Left ventricle myocardium inferior (tissue), 1 donor: ENCODE results near the gene SERPINA3. TPM values are rescaled to one million over a fixed set of nuclear protein-coding genes. Genes with fewer than 3 reads are reported as not detected.

Experiments
- DNase-seq: peaks from one replicate; pipeline ENCODE4 v3.0.0-alpha.2; 2020
- H3K27ac ChIP-seq: fragments of 200-600 bp; replicated peaks from 2 replicates; pipeline ENCODE4 v1.8.0; 2021
- H3K27me3 ChIP-seq: fragments of 200-600 bp; 2 replicates; pipeline ENCODE4 v1.8.0; 2021; ENCODE audit warnings: low read depth
- H3K36me3 ChIP-seq: fragments of 200-600 bp; 2 replicates; pipeline ENCODE4 v1.8.0; 2021
- H3K4me1 ChIP-seq: fragments of 200-600 bp; 2 replicates; pipeline ENCODE4 v1.8.0; 2021
- H3K4me3 ChIP-seq: fragments of 200-600 bp; 2 replicates; pipeline ENCODE4 v1.8.0; 2021; ENCODE audit warnings: mild to moderate bottlenecking, moderate library complexity
- H3K9me3 ChIP-seq: fragments of 200-600 bp; replicated peaks from 2 replicates; pipeline ENCODE4 v1.8.0; 2021
- CTCF ChIP-seq: fragments of 200-600 bp; IDR thresholded peaks from 2 replicates; pipeline ENCODE4 v1.8.0; 2021; ENCODE audit warnings: antibody characterized with exemption, mild to moderate bottlenecking, borderline replicate concordance
- intact Hi-C: fragments of 100-400 bp; cut with micrococcal nuclease; formaldehyde crosslinking; loops from one replicate; pipeline ENCODE4 v1.11.0; 2022
- total RNA-seq: library from RNA; stranded (reverse); fragmentation: NEBNext Ultra II Directional; extraction: Animal tissue kit (Norgen Biotek cat#: 25700); gene quantifications from one replicate; pipeline ENCODE4 v1.2.1, GENCODE V29; 2021
- donor health status: DM: no; HTN: yes; CAD: no; lungs with severe emphysema.

Gene SERPINA3
- total RNA-seq, 1 donor from 2014 or later: 45.5 TPM

GRCh38 chr14:94617988-94618822 is 6.0 kb downstream of the SERPINA3 start:
- Histone ChIP-seq H3K4me1 (peaks cover 4% of the 10 kb centered on the region), H3K4me3 (no peak overlapping the region), H3K36me3 (peaks cover 24% of the 10 kb centered on the region), H3K27ac (no peak overlapping the region), H3K9me3 (peaks cover 34% of the 10 kb centered on the region), H3K27me3 (peaks cover 15% of the 10 kb centered on the region)
- DNase-seq: no peak
- intact Hi-C loops: no loop called here
- TF ChIP-seq CTCF: no peak

- no peaks in the 10 kb centered on the region for H3K4me1 ChIP-seq
- H3K27ac ChIP-seq: no peak overlapping the region
- no peak for TF ChIP-seq CTCF
- H3K4me3 ChIP-seq: no peak overlapping the region
- H3K36me3 ChIP-seq: peaks cover 24% of the 10 kb centered on the region
- H3K9me3 ChIP-seq: peaks cover 34% of the 10 kb centered on the region
- no peak for DNase-seq
- H3K27me3 ChIP-seq: peaks cover 26% of the 10 kb centered on the region
- intact Hi-C loops: no loop called here
Measured at GRCh38 chr14:94619297-94619696, 7.1 kb downstream of the SERPINA3 start.

GRCh38 chr14:94620597-94620996 is 8.4 kb downstream of the SERPINA3 start:
- intact Hi-C loops: no loop called here
- H3K27me3 ChIP-seq: peaks cover 39% of the 10 kb centered on the region

GRCh38 chr14:94621358-94622134 is 9.4 kb downstream of the SERPINA3 start:
- H3K27me3 ChIP-seq: peaks cover 39% of the 10 kb centered on the region
- no peak for DNase-seq
- H3K27ac ChIP-seq: no peak overlapping the region
- peaks cover 24% of the 10 kb centered on the region for H3K36me3 ChIP-seq
- no peak for TF ChIP-seq CTCF
- no peak overlapping the region for H3K4me3 ChIP-seq
- H3K4me1 ChIP-seq: no peaks in the 10 kb centered on the region
- intact Hi-C loops: no loop called here
- peaks cover 32% of the 10 kb centered on the region for H3K9me3 ChIP-seq

More at GRCh38 chr14:94620597-94620996, 8.4 kb downstream of the SERPINA3 start:
- DNase-seq: no peak
- H3K4me3 ChIP-seq: no peak overlapping the region
- H3K27ac ChIP-seq: no peak overlapping the region
- TF ChIP-seq CTCF: no peak
- H3K36me3 ChIP-seq: peaks cover 24% of the 10 kb centered on the region
- H3K4me1 ChIP-seq: no peaks in the 10 kb centered on the region
- peaks cover 34% of the 10 kb centered on the region for H3K9me3 ChIP-seq

- DNase-seq: no peak
- no peak overlapping the region for H3K4me3 ChIP-seq
- intact Hi-C loops: no loop called here
Measured at GRCh38 chr14:94622653-94623421, 10.6 kb downstream of the SERPINA3 start.

More at GRCh38 chr14:94622653-94623421, 10.6 kb downstream of the SERPINA3 start:
- H3K36me3 ChIP-seq: peaks cover 13% of the 10 kb centered on the region
- H3K4me1 ChIP-seq: no peaks in the 10 kb centered on the region
- TF ChIP-seq CTCF: no peak
- H3K9me3 ChIP-seq: peaks cover 19% of the 10 kb centered on the region
- peaks cover 46% of the 10 kb centered on the region for H3K27me3 ChIP-seq
- H3K27ac ChIP-seq: no peak overlapping the region
